ENCODE measurements around the gene TANC1.

Gene TANC1

GRCh38 chr2:159145745-159146354 is 177.4 kb downstream of the TANC1 start:
- WGBS, 2 experiments, result 92 to 96% methylated on average over 3 to 5 of the region's 5 CpGs
- Histone ChIP-seq H3K27me3 (ENCODE audit: control insufficient read depth, insufficient read depth, low read length, poor library complexity, severe bottlenecking) (no peaks in the 10 kb centered on the region), H3K36me3 (ENCODE audit: control insufficient read depth, insufficient read depth, low read length) (no peaks in the 10 kb centered on the region), H3K4me3 (ENCODE audit: insufficient read depth, low read depth, low read length) (no peak overlapping the region), H3K4me1 (ENCODE audit: control insufficient read depth, insufficient read depth, low read length) (peaks cover 8% of the 10 kb centered on the region), H3K9me3 (ENCODE audit: control insufficient read depth, low read length) (no peaks in the 10 kb centered on the region), H3K27ac (ENCODE audit: insufficient read depth, low read depth, low read length, poor library complexity, severe bottlenecking) (no peak overlapping the region)

GRCh38 chr2:159146996-159147666 is 178.7 kb downstream of the TANC1 start:
- Histone ChIP-seq H3K4me3 (ENCODE audit: insufficient read depth, low read depth, low read length) (no peak overlapping the region), H3K9me3 (ENCODE audit: control insufficient read depth, low read length) (no peaks in the 10 kb centered on the region), H3K27me3 (ENCODE audit: control insufficient read depth, insufficient read depth, low read length, poor library complexity, severe bottlenecking) (no peaks in the 10 kb centered on the region), H3K4me1 (ENCODE audit: control insufficient read depth, insufficient read depth, low read length) (peaks cover 8% of the 10 kb centered on the region), H3K27ac (ENCODE audit: insufficient read depth, low read depth, low read length, poor library complexity, severe bottlenecking) (no peak overlapping the region), H3K36me3 (ENCODE audit: control insufficient read depth, insufficient read depth, low read length) (no peaks in the 10 kb centered on the region)
- 86 to 87% methylated on average over 13 to 14 of the region's 14 CpGs for WGBS, 2 experiments

GRCh38 chr2:159147690-159148089 is 179.2 kb downstream of the TANC1 start:
- H3K4me3 ChIP-seq (ENCODE audit: insufficient read depth, low read depth, low read length), result no peak overlapping the region
- H3K36me3 ChIP-seq (ENCODE audit: control insufficient read depth, insufficient read depth, low read length), result no peaks in the 10 kb centered on the region
- WGBS, 2 experiments, result 94 to 97% methylated on average over 3 of the region's 3 CpGs
- H3K9me3 ChIP-seq (ENCODE audit: control insufficient read depth, low read length), result no peaks in the 10 kb centered on the region
- no peak overlapping the region for H3K27ac ChIP-seq (ENCODE audit: insufficient read depth, low read depth, low read length, poor library complexity, severe bottlenecking)
- peaks cover 8% of the 10 kb centered on the region for H3K4me1 ChIP-seq (ENCODE audit: control insufficient read depth, insufficient read depth, low read length)
- no peaks in the 10 kb centered on the region for H3K27me3 ChIP-seq (ENCODE audit: control insufficient read depth, insufficient read depth, low read length, poor library complexity, severe bottlenecking)

GRCh38 chr2:159148901-159149300 is 180.5 kb downstream of the TANC1 start:
- no peak overlapping the region for H3K4me3 ChIP-seq (ENCODE audit: insufficient read depth, low read depth, low read length)
- H3K4me1 ChIP-seq (ENCODE audit: control insufficient read depth, insufficient read depth, low read length), result peaks cover 20% of the 10 kb centered on the region
- WGBS, 2 experiments, result 75 to 82% methylated on average over 8 of the region's 8 CpGs

GRCh38 chr2:159149747-159150146 is 181.3 kb downstream of the TANC1 start:
- Histone ChIP-seq H3K4me1 (ENCODE audit: control insufficient read depth, insufficient read depth, low read length) (peaks cover 27% of the 10 kb centered on the region), H3K4me3 (ENCODE audit: insufficient read depth, low read depth, low read length) (no peak overlapping the region), H3K27ac (ENCODE audit: insufficient read depth, low read depth, low read length, poor library complexity, severe bottlenecking) (no peak overlapping the region), H3K27me3 (ENCODE audit: control insufficient read depth, insufficient read depth, low read length, poor library complexity, severe bottlenecking) (no peaks in the 10 kb centered on the region), H3K9me3 (ENCODE audit: control insufficient read depth, low read length) (no peaks in the 10 kb centered on the region), H3K36me3 (ENCODE audit: control insufficient read depth, insufficient read depth, low read length) (no peaks in the 10 kb centered on the region)
- 88 to 94% methylated on average over 2 of the region's 2 CpGs for WGBS, 2 experiments

More at GRCh38 chr2:159148901-159149300, 180.5 kb downstream of the TANC1 start:
- no peak overlapping the region for H3K27ac ChIP-seq (ENCODE audit: insufficient read depth, low read depth, low read length, poor library complexity, severe bottlenecking)
- no peaks in the 10 kb centered on the region for H3K36me3 ChIP-seq (ENCODE audit: control insufficient read depth, insufficient read depth, low read length)
- H3K27me3 ChIP-seq (ENCODE audit: control insufficient read depth, insufficient read depth, low read length, poor library complexity, severe bottlenecking), result no peaks in the 10 kb centered on the region
- H3K9me3 ChIP-seq (ENCODE audit: control insufficient read depth, low read length), result no peaks in the 10 kb centered on the region

GRCh38 chr2:159150280-159150746 is 181.9 kb downstream of the TANC1 start:
- H3K27me3 ChIP-seq (ENCODE audit: control insufficient read depth, insufficient read depth, low read length, poor library complexity, severe bottlenecking), result no peaks in the 10 kb centered on the region
- WGBS, 2 experiments, result 83 to 86% methylated on average over 8 of the region's 8 CpGs
- no peak overlapping the region for H3K4me3 ChIP-seq (ENCODE audit: insufficient read depth, low read depth, low read length)
- H3K36me3 ChIP-seq (ENCODE audit: control insufficient read depth, insufficient read depth, low read length), result no peaks in the 10 kb centered on the region
- H3K9me3 ChIP-seq (ENCODE audit: control insufficient read depth, low read length), result no peaks in the 10 kb centered on the region
- peaks cover 33% of the 10 kb centered on the region for H3K4me1 ChIP-seq (ENCODE audit: control insufficient read depth, insufficient read depth, low read length)
- no peak overlapping the region for H3K27ac ChIP-seq (ENCODE audit: insufficient read depth, low read depth, low read length, poor library complexity, severe bottlenecking)

GRCh38 chr2:159151198-159152127 is 183.0 kb downstream of the TANC1 start:
- Histone ChIP-seq H3K4me3 (ENCODE audit: insufficient read depth, low read depth, low read length) (no peak overlapping the region), H3K4me1 (ENCODE audit: control insufficient read depth, insufficient read depth, low read length) (peaks cover 39% of the 10 kb centered on the region), H3K9me3 (ENCODE audit: control insufficient read depth, low read length) (no peaks in the 10 kb centered on the region), H3K27me3 (ENCODE audit: control insufficient read depth, insufficient read depth, low read length, poor library complexity, severe bottlenecking) (no peaks in the 10 kb centered on the region), H3K27ac (ENCODE audit: insufficient read depth, low read depth, low read length, poor library complexity, severe bottlenecking) (no peak overlapping the region), H3K36me3 (ENCODE audit: control insufficient read depth, insufficient read depth, low read length) (no peaks in the 10 kb centered on the region)
- WGBS, 2 experiments, result 90 to 100% methylated on average over 2 to 5 of the region's 5 CpGs

- no peak overlapping the region for H3K4me3 ChIP-seq (ENCODE audit: insufficient read depth, low read depth, low read length)
- H3K27me3 ChIP-seq (ENCODE audit: control insufficient read depth, insufficient read depth, low read length, poor library complexity, severe bottlenecking), result no peaks in the 10 kb centered on the region
- WGBS, 2 experiments, result 95 to 96% methylated on average over 4 of the region's 4 CpGs
- H3K9me3 ChIP-seq (ENCODE audit: control insufficient read depth, low read length), result no peaks in the 10 kb centered on the region
- no peak overlapping the region for H3K27ac ChIP-seq (ENCODE audit: insufficient read depth, low read depth, low read length, poor library complexity, severe bottlenecking)
- H3K36me3 ChIP-seq (ENCODE audit: control insufficient read depth, insufficient read depth, low read length), result no peaks in the 10 kb centered on the region
- H3K4me1 ChIP-seq (ENCODE audit: control insufficient read depth, insufficient read depth, low read length), result peaks cover 35% of the 10 kb centered on the region
Measured at GRCh38 chr2:159152128-159152778, 183.8 kb downstream of the TANC1 start.

- WGBS, 2 experiments, result 92 to 98% methylated on average over 4 of the region's 4 CpGs
- Histone ChIP-seq H3K9me3 (ENCODE audit: control insufficient read depth, low read length) (no peaks in the 10 kb centered on the region), H3K4me1 (ENCODE audit: control insufficient read depth, insufficient read depth, low read length) (peaks cover 31% of the 10 kb centered on the region), H3K4me3 (ENCODE audit: insufficient read depth, low read depth, low read length) (no peak overlapping the region), H3K27me3 (ENCODE audit: control insufficient read depth, insufficient read depth, low read length, poor library complexity, severe bottlenecking) (no peaks in the 10 kb centered on the region), H3K36me3 (ENCODE audit: control insufficient read depth, insufficient read depth, low read length) (no peaks in the 10 kb centered on the region), H3K27ac (ENCODE audit: insufficient read depth, low read depth, low read length, poor library complexity, severe bottlenecking) (no peak overlapping the region)
Measured at GRCh38 chr2:159153063-159153462, 184.6 kb downstream of the TANC1 start.

Measured in ectodermal cell (in vitro differentiated cells).